DOHH2 (cell line): ENCODE results near the gene S100A3.

ENCODE experiments used
- EZH2phosphoT487 ChIP-seq: fragments of 200-600 bp; sonication (generic); IDR thresholded peaks from 2 replicates; pipeline ENCODE4 v1.6.1; 2017; ENCODE audit warnings: borderline replicate concordance, mild to moderate bottlenecking, antibody characterized with exemption, low read length, moderate library complexity, mixed read lengths
- TF ChIP-seq, protein P1 (sequence below): fragments of 200-600 bp; sonication (generic); IDR thresholded peaks from one replicate; pipeline ENCODE4 v1.5.1; 2014; ENCODE audit warnings: antibody characterized with exemption, mild to moderate bottlenecking, low read depth, low read length; ENCODE audit not compliant: poor library complexity, severe bottlenecking

DNA sequence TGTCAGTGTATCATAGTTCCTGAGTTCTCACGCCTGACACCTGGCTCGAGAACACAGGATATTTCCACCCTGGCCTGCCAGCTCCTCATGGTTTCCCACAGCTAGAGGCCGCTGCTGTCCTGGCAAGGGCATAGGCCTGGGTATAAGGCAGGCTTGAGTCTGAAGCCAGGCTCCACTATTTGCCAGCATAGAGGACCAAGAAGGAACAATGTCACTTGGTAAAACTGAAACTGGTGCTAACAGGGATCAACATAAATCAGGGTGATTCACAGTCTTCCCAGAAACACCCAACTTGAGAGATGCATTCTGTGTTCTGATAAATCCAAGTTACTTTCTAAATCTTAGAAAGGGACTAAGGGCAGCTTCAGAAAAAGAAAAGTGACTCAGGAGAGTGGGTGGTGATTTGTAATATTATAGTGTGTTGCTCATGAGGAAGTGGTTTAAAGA lies 23.5 kb upstream of the S100A3 start:
- TF ChIP-seq EZH2phosphoT487: no peak
- TF ChIP-seq, protein P1, sequence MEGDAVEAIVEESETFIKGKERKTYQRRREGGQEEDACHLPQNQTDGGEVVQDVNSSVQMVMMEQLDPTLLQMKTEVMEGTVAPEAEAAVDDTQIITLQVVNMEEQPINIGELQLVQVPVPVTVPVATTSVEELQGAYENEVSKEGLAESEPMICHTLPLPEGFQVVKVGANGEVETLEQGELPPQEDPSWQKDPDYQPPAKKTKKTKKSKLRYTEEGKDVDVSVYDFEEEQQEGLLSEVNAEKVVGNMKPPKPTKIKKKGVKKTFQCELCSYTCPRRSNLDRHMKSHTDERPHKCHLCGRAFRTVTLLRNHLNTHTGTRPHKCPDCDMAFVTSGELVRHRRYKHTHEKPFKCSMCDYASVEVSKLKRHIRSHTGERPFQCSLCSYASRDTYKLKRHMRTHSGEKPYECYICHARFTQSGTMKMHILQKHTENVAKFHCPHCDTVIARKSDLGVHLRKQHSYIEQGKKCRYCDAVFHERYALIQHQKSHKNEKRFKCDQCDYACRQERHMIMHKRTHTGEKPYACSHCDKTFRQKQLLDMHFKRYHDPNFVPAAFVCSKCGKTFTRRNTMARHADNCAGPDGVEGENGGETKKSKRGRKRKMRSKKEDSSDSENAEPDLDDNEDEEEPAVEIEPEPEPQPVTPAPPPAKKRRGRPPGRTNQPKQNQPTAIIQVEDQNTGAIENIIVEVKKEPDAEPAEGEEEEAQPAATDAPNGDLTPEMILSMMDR: peak; percentile 60
